Thoracic aorta (tissue), 2 donors: ENCODE results near the gene PKIB. TPM values are rescaled to one million over a fixed set of nuclear protein-coding genes. Genes with fewer than 3 reads are reported as not detected.

Experiments used
- ATAC-seq: fragments of 150-250 bp; one replicate; pipeline ENCODE4 v1.8.0; 2017; ENCODE audit warnings: low read depth; ENCODE audit not compliant: insufficient number of reproducible peaks, low FRiP score
- DNase-seq: peaks from one replicate; pipeline ENCODE4 v3.0.0-alpha.2; 2020; ENCODE audit warnings: low spot score
- H3K27ac ChIP-seq, 2 donors: fragments of 200-600 bp; sonication (generic); 1 replicate in 1 of 2; 2 replicates in 1 of 2; pipeline ENCODE4 v1.5.1; 2016; ENCODE audit warnings: mild to moderate bottlenecking in 2 of 2, moderate library complexity in 2 of 2
- H3K27me3 ChIP-seq: fragments of 200-600 bp; sonication (generic); replicated peaks from 2 replicates; pipeline ENCODE4 v1.6.0; 2016; ENCODE audit warnings: mild to moderate bottlenecking; ENCODE audit not compliant: insufficient read depth
- H3K36me3 ChIP-seq: fragments of 200-600 bp; sonication (generic); one replicate; pipeline ENCODE4 v1.5.1; 2016
- H3K4me1 ChIP-seq, 2 donors: fragments of 200-600 bp; sonication (generic); 1 replicate in 1 of 2; 2 replicates in 1 of 2; pipeline versions ENCODE4 v1.5.1 to v1.6.0; 2016; ENCODE audit warnings: low read depth in 2 of 2, mild to moderate bottlenecking in 1 of 2; ENCODE audit not compliant: control insufficient read depth in 1 of 2
- H3K4me3 ChIP-seq: fragments of 200-600 bp; sonication (generic); 2 replicates; pipeline ENCODE4 v1.5.1; 2016; ENCODE audit warnings: mild to moderate bottlenecking
- H3K9me3 ChIP-seq: fragments of 200-600 bp; sonication (generic); 2 replicates; pipeline ENCODE4 v1.5.1; 2016
- total RNA-seq, 2 donors: library from RNA; depleted of rRNA; stranded (reverse); fragments of >200 nt; gene quantifications; one replicate each; pipeline versions ENCODE4 v1.1.0 to v1.2.3, GENCODE V29; 2016
- TF ChIP-seq, protein P1 (sequence below): fragments of 200-600 bp; sonication (generic); IDR thresholded peaks from one replicate; pipeline ENCODE4 v1.5.1; 2019; ENCODE audit warnings: antibody characterized with exemption

The PKIB gene
- total RNA-seq, 2 donors from 2014 or later, result 0.81 to 6.0 TPM

GRCh38 chr6:122612838-122613237, 2.6 kb downstream of the PKIB start:
- Histone ChIP-seq H3K27me3 (peaks cover 7% of the 10 kb centered on the region), H3K4me3 (no peak overlapping the region), H3K27ac (no peak overlapping the region), H3K36me3 (no peaks in the 10 kb centered on the region), H3K9me3 (no peaks in the 10 kb centered on the region), H3K4me1 (peaks cover 9 to 18% of the 10 kb centered on the region in 2 donors)
- DNase-seq, result no peak
- TF ChIP-seq, protein P1, sequence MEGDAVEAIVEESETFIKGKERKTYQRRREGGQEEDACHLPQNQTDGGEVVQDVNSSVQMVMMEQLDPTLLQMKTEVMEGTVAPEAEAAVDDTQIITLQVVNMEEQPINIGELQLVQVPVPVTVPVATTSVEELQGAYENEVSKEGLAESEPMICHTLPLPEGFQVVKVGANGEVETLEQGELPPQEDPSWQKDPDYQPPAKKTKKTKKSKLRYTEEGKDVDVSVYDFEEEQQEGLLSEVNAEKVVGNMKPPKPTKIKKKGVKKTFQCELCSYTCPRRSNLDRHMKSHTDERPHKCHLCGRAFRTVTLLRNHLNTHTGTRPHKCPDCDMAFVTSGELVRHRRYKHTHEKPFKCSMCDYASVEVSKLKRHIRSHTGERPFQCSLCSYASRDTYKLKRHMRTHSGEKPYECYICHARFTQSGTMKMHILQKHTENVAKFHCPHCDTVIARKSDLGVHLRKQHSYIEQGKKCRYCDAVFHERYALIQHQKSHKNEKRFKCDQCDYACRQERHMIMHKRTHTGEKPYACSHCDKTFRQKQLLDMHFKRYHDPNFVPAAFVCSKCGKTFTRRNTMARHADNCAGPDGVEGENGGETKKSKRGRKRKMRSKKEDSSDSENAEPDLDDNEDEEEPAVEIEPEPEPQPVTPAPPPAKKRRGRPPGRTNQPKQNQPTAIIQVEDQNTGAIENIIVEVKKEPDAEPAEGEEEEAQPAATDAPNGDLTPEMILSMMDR, result no peak
- no peak for ATAC-seq

DNA sequence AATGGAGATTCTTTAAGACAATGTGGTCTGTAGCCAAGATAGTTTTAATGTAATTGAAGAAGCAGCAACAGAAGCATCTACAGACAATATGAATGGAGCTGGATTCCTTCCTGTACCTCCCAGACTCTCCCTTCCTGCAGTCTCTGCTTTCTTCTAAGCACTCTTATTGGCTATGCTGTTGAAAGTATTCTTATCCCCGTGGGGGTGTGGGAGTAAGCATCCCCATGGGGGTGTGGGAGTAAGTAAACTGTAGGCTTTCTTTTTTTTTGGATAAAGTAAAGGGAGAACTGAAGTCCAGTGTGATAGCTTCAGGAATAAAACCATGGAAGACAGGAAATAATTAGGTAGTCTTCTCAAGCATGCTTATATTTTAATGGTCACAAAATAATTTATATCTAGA, 4.1 kb downstream of the PKIB start:
- ATAC-seq (no peak), DNase-seq (no peak)
- no peaks in the 10 kb centered on the region for H3K9me3 ChIP-seq
- no peak overlapping the region for H3K4me3 ChIP-seq
- no peaks in the 10 kb centered on the region for H3K36me3 ChIP-seq
- H3K27me3 ChIP-seq, result peaks cover 7% of the 10 kb centered on the region
- peaks cover 9 to 18% of the 10 kb centered on the region in 2 donors for H3K4me1 ChIP-seq
- TF ChIP-seq, protein P1, result no peak
- no peak overlapping the region for H3K27ac ChIP-seq

GRCh38 chr6:122615409-122615808, 5.2 kb downstream of the PKIB start:
- H3K4me1 ChIP-seq, result peaks cover 9 to 11% of the 10 kb centered on the region in 2 donors
- TF ChIP-seq, protein P1, result no peak
- ATAC-seq, result no peak
- DNase-seq, result no peak
- no peaks in the 10 kb centered on the region for H3K36me3 ChIP-seq
- H3K9me3 ChIP-seq, result no peaks in the 10 kb centered on the region
- peaks cover 7% of the 10 kb centered on the region for H3K27me3 ChIP-seq
- no peak overlapping the region for H3K27ac ChIP-seq
- H3K4me3 ChIP-seq, result no peak overlapping the region

DNA sequence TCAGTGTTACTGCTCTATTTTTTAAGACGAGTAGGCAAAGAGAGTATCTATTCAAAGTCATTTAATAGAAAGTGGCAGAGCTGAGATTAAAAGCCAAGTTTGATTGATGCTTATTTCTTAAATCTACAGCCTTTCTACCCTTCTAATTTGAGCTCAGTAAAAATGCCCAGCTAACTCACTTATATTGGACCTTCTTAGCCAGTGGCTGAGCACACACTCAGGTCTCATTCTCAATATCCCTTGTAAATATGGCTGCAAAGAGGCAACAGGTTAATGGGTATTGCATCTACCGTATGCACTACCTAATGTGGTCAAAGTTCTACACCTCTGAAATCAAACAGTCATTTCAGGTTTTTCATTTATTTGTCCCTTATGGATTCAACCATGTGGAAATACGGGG, 6.7 kb downstream of the PKIB start:
- no peak for ATAC-seq
- no peaks in the 10 kb centered on the region for H3K27me3 ChIP-seq
- DNase-seq, result no peak
- H3K4me3 ChIP-seq, result no peak overlapping the region
- H3K9me3 ChIP-seq, result no peaks in the 10 kb centered on the region
- TF ChIP-seq, protein P1, result no peak
- no peak overlapping the region for H3K27ac ChIP-seq
- no peaks in the 10 kb centered on the region for H3K4me1 ChIP-seq
- no peaks in the 10 kb centered on the region for H3K36me3 ChIP-seq

DNA sequence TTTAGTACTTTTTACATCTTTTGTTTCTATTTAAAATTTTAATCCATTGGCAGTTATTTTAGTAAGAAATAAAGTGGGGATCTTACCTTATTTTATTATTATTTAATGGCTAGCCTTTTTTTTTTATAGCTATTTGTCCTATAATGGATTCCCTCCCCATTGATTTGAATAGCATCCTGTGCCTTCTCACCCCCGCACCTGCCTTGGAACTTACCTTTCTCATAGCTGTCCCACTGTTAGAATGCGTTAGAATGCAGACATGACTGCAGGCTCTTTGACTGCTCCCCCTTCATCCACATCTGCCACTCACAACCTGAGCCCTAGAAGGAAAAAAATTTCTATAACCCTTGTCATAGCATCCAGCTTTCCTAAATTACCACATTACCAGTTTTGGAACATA, 9.1 kb downstream of the PKIB start:
- no peak for DNase-seq
- no peak for ATAC-seq
- Histone ChIP-seq H3K9me3 (no peaks in the 10 kb centered on the region), H3K27me3 (no peaks in the 10 kb centered on the region), H3K27ac (no peak overlapping the region), H3K4me3 (no peak overlapping the region), H3K36me3 (no peaks in the 10 kb centered on the region), H3K4me1 (no peaks in the 10 kb centered on the region)
- TF ChIP-seq, protein P1, result no peak
